OCI-LY1 (cell line): Measurements from ENCODE around the gene TENM4.

Experiments
- EZH2 ChIP-seq: fragments of 200-600 bp; sonication (generic), shearing (Covaris generic); IDR thresholded peaks from 2 replicates; pipeline ENCODE4 v1.8.0; 2017; ENCODE audit warnings: borderline replicate concordance, mixed run types, mild to moderate bottlenecking, antibody characterized with exemption, low read length, moderate library complexity, mixed read lengths
- TF ChIP-seq, protein P1 (sequence below): fragments of 200-600 bp; sonication (generic), shearing (Covaris generic); IDR thresholded peaks from 2 replicates; pipeline ENCODE4 v1.5.1; 2017; ENCODE audit warnings: mild to moderate bottlenecking, antibody characterized with exemption, low read length, moderate library complexity, mixed read lengths

DNA sequence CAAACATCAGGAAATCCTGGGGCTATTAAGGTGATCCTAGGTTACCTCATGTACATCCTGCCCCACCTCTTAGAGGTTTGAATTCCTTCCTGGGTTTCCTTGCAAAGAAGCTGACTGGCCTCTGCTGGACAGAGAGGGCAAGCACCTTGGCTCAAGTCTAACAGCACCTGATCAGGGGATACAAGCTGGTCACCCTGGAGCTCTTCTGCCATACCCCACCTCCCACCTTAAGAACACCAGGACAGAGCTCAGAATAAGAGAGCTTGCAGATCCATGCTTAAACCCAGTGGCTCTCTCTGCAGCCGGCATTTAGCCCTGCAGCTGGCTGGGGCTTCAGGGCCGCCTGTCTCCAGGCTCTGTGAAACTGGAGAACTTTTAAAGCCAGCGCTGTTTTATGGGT is 479.6 kb downstream of the TENM4 start:
- TF ChIP-seq, protein P1, sequence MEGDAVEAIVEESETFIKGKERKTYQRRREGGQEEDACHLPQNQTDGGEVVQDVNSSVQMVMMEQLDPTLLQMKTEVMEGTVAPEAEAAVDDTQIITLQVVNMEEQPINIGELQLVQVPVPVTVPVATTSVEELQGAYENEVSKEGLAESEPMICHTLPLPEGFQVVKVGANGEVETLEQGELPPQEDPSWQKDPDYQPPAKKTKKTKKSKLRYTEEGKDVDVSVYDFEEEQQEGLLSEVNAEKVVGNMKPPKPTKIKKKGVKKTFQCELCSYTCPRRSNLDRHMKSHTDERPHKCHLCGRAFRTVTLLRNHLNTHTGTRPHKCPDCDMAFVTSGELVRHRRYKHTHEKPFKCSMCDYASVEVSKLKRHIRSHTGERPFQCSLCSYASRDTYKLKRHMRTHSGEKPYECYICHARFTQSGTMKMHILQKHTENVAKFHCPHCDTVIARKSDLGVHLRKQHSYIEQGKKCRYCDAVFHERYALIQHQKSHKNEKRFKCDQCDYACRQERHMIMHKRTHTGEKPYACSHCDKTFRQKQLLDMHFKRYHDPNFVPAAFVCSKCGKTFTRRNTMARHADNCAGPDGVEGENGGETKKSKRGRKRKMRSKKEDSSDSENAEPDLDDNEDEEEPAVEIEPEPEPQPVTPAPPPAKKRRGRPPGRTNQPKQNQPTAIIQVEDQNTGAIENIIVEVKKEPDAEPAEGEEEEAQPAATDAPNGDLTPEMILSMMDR = no peak
- no peak for TF ChIP-seq EZH2
